Measurements from ENCODE around the gene CLK2. TPM values are rescaled to one million over a fixed set of nuclear protein-coding genes. Genes with fewer than 3 reads are reported as not detected.
A peak's percentile ranks its signal among the peaks of the same experiment; 100 is the strongest.

The CLK2 gene
- total and polyA plus RNA-seq, 2 of the 13 experiments (the other 11 are each of a cell fraction or from before 2014, with no cell fraction given) = 20.1 to 73.5 TPM

DNA sequence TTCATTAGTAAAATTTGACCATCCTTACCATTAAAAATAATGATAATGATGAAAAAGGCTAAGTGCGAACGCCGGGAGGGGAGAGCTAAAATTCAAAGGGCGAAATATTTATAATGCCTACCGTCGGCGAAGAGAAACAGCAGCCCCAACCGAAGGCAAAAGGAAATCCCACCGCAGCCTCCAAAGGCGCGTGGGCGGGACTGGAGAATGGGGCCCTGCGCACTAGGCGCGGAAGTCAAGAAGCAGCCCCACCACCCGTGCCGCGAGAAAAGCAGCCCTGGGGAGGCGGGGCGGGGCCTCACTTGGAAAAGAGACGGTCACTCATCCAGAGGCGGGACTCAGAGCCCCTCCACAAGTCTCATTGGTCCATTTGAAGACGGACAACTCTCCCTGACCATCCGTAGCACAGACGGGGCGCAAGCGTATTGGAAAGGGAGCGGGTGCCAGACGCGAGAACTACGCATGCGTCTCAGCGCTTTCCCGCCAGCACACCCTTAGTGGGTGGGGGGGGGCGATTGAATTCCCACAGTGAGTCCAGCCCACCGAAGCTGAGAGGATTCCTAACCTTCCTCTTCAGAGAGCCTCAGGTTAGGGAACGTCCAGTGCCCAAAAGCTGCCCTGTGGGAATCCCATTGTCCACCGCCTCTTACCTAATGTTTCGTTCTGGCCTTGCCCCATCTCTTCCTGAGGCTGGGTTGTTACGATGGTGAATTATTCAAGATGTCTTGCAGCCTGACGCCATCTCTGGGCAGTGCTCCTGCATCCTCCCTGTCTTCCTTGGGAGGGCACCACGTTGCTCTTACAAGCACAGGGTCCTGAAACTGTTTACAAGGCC is 45.8 kb downstream of the CLK2 start (continued):
- TF ChIP-seq ZNF30 (CRISPR knock-in tag; IDR thresholded peaks at IDR 0.05) = no peak
- 0 out of 2 replicates have a peak, but pooled peaks have one; percentile 46 for TF ChIP-seq ZFP37 (CRISPR knock-in tag; IDR thresholded peaks at IDR 0.05; ENCODE audit: borderline replicate concordance)
- peak; percentile 97 for TF ChIP-seq NFYC (CRISPR knock-in tag; IDR thresholded peaks at IDR 0.05)
- TF ChIP-seq SYNCRIP (IDR thresholded peaks at IDR 0.05; ENCODE audit: insufficient read depth, low read depth, low read length) = no peak
- TF ChIP-seq ZKSCAN8 (CRISPR knock-in tag; IDR thresholded peaks at IDR 0.05; ENCODE audit: borderline replicate concordance) = no peak
- peak; percentile 74; the same call in 1 of the 2 replicates for TF ChIP-seq KDM5A (IDR thresholded peaks at IDR 0.05; ENCODE audit: borderline replicate concordance, low read length)
- TF ChIP-seq, protein P1, sequence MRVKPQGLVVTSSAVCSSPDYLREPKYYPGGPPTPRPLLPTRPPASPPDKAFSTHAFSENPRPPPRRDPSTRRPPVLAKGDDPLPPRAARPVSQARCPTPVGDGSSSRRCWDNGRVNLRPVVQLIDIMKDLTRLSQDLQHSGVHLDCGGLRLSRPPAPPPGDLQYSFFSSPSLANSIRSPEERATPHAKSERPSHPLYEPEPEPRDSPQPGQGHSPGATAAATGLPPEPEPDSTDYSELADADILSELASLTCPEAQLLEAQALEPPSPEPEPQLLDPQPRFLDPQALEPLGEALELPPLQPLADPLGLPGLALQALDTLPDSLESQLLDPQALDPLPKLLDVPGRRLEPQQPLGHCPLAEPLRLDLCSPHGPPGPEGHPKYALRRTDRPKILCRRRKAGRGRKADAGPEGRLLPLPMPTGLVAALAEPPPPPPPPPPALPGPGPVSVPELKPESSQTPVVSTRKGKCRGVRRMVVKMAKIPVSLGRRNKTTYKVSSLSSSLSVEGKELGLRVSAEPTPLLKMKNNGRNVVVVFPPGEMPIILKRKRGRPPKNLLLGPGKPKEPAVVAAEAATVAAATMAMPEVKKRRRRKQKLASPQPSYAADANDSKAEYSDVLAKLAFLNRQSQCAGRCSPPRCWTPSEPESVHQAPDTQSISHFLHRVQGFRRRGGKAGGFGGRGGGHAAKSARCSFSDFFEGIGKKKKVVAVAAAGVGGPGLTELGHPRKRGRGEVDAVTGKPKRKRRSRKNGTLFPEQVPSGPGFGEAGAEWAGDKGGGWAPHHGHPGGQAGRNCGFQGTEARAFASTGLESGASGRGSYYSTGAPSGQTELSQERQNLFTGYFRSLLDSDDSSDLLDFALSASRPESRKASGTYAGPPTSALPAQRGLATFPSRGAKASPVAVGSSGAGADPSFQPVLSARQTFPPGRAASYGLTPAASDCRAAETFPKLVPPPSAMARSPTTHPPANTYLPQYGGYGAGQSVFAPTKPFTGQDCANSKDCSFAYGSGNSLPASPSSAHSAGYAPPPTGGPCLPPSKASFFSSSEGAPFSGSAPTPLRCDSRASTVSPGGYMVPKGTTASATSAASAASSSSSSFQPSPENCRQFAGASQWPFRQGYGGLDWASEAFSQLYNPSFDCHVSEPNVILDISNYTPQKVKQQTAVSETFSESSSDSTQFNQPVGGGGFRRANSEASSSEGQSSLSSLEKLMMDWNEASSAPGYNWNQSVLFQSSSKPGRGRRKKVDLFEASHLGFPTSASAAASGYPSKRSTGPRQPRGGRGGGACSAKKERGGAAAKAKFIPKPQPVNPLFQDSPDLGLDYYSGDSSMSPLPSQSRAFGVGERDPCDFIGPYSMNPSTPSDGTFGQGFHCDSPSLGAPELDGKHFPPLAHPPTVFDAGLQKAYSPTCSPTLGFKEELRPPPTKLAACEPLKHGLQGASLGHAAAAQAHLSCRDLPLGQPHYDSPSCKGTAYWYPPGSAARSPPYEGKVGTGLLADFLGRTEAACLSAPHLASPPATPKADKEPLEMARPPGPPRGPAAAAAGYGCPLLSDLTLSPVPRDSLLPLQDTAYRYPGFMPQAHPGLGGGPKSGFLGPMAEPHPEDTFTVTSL (CRISPR knock-in tag; IDR thresholded peaks at IDR 0.05; ENCODE audit: borderline replicate concordance) = no peak
- 0 out of 2 replicates have a peak, but pooled peaks have one; percentile 18 for TF ChIP-seq RFXAP (CRISPR knock-in tag; IDR thresholded peaks at IDR 0.05; ENCODE audit: borderline replicate concordance)
- TF ChIP-seq, protein P2, sequence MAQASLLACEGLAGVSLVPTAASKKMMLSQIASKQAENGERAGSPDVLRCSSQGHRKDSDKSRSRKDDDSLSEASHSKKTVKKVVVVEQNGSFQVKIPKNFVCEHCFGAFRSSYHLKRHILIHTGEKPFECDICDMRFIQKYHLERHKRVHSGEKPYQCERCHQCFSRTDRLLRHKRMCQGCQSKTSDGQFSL (CRISPR knock-in tag; IDR thresholded peaks at IDR 0.05) = peak; percentile 99
- TF ChIP-seq NFKBIZ (CRISPR knock-in tag; IDR thresholded peaks at IDR 0.05) = 0 out of 2 replicates have a peak, but pooled peaks have one; percentile 25
- TF ChIP-seq KDM2A (CRISPR knock-in tag; IDR thresholded peaks at IDR 0.05; ENCODE audit: borderline replicate concordance, low read depth) = peak; percentile 61; the same call in 1 of the 2 replicates
- TF ChIP-seq ZSCAN21 (CRISPR knock-in tag; IDR thresholded peaks at IDR 0.05; ENCODE audit: borderline replicate concordance) = no peak
- peak; percentile 70 for TF ChIP-seq PHF8 (CRISPR knock-in tag; IDR thresholded peaks at IDR 0.05)
- TF ChIP-seq POLR2AphosphoS5 (IDR thresholded peaks at IDR 0.05; ENCODE audit: low read depth, low read length) = peak; percentile 85
- peak; percentile 45; the same call in 1 of the 2 replicates for TF ChIP-seq ZNF335 (CRISPR knock-in tag; IDR thresholded peaks at IDR 0.05)
- TF ChIP-seq, protein P3, sequence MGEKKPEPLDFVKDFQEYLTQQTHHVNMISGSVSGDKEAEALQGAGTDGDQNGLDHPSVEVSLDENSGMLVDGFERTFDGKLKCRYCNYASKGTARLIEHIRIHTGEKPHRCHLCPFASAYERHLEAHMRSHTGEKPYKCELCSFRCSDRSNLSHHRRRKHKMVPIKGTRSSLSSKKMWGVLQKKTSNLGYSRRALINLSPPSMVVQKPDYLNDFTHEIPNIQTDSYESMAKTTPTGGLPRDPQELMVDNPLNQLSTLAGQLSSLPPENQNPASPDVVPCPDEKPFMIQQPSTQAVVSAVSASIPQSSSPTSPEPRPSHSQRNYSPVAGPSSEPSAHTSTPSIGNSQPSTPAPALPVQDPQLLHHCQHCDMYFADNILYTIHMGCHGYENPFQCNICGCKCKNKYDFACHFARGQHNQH (CRISPR knock-in tag; IDR thresholded peaks at IDR 0.05) = peak; percentile 67; the same call in 1 of the 2 replicates
- TF ChIP-seq MATR3 (CRISPR knock-in tag; IDR thresholded peaks at IDR 0.05) = no peak
- no peak for TF ChIP-seq ZBTB7A (CRISPR knock-in tag; IDR thresholded peaks at IDR 0.05)

Measured in HepG2 (cell line).